GM23248 (cell line): Measurements from ENCODE around the gene VEGFD.

Experiments used
- EZH2 ChIP-seq: fragments of 200-600 bp; sonication (generic); IDR thresholded peaks from 2 replicates; pipeline ENCODE4 v1.6.1; 2018; ENCODE audit warnings: antibody characterized with exemption, mild to moderate bottlenecking; ENCODE audit not compliant: insufficient read depth, poor library complexity, severe bottlenecking
- EZH2phosphoT487 ChIP-seq: fragments of 200-600 bp; sonication (generic); IDR thresholded peaks from 2 replicates; pipeline ENCODE4 v1.6.1; 2018; ENCODE audit warnings: antibody characterized with exemption, moderate library complexity, mild to moderate bottlenecking, low read depth; ENCODE audit not compliant: insufficient read depth

DNA sequence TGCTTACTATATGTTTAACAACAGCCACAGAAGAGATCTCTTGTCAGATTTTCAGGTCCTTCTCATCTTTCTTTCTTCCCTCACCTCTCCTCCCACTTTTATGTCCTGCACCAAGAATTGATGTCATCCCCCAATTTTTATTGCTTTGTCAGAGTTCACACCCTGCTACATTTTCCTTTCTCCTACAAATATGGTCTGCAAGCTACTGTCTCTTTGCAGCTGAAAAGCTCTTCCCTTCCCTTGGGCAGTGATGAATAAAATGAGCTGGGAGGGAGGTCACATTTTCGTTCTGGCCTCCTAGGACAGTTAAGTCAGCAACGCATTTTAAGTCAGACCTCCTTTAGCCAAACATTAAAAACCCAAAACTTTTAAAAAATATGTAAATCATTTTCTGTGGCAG, 26.7 kb upstream of the VEGFD start:
- no peak for TF ChIP-seq EZH2phosphoT487
- TF ChIP-seq EZH2: no peak
